ENCODE results near the gene SKP2.
"Not testable (repeated sequence)": the region's sequence is repeated elsewhere in the genome, so short reads cannot be mapped to it uniquely, and the experiment has no call there.

SKP2 gene

DNA sequence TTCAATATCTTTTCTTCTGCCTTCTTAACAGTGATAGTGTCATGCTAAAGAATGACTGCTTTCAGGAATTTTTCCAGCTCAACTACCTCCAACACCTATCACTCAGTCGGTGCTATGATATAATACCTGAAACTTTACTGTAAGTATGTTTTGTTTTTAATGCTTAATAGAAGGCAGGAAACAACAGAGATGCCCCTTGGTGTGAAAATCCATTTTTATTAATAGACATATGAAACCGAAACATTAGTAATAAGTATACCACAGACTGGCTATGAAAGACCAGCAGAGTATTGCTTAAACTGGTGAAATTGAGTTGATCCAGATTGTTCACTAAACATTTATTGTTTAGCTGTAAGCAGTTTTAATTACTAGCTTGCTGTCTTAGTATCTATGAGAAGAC, 25.2 kb downstream of the SKP2 start:
- ChIA-PET CTCF (interaction anchor here (0.7 to 1.5 kb wide), 2 partner anchors 88 to 332 kb away, joined by 5 to 12 read pairs; no protein-coding TSS in a partner anchor), POLR2A (no interaction called here)
- DNase-seq (ENCODE audit: extremely low spot score) = no peak
- no peak for TF ChIP-seq LEF1 (IDR thresholded peaks at IDR 0.05; ENCODE audit: borderline replicate concordance)
- no peak for TF ChIP-seq ELF4 (IDR thresholded peaks at IDR 0.05)

DNA sequence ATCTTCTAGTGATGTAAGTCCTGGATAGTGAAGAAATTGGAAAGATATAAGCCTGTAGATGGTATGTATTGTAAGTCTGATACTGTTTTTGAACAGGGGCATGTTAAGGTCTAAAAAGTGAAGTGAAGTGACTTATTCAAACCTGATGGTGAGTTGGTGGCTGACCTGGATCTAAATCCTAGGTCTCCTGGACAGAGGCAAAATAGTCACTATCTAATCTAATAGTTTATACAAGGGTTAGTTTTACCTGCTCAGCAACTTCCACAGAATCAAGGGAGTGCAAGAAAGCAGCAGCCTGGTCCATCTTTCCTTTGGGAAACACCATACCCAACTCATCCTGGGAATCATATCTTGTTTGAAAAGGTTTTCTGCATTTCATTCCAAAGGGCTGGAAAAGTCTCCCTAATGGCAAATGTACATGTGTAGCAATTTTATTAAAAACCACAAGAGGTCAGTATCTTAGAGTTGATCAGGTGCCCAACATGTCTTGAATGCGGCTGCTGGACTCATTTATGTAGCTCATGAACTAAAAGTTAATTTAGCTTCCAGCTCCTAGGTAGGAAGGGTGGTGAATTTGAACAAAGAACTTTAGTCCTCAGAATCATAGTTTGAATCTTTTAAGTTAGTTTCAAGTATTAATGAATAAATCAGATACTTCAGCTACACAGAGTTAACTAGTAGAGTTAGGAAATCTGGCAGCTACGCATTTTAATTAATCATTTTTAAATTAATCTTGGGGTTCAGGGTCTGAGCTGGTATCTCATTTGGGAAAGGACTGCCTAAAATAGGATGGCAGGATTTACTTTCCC, 26.0 kb downstream of the SKP2 start:
- CTCF ChIA-PET = interaction anchor here (0.8 to 1.6 kb wide), 8 partner anchors 11 to 128 kb away, joined by 3 to 11 read pairs (median 5); partner anchors contain the start of gene RANBP3L
- POLR2A ChIA-PET = no interaction called here
- TF ChIP-seq HDGF (IDR thresholded peaks at IDR 0.05; ENCODE audit: borderline replicate concordance) (no peak), FOXM1 (IDR thresholded peaks at IDR 0.05; ENCODE audit: borderline replicate concordance) (no peak), L3MBTL2 (conservative IDR thresholded peaks at IDR 0.05) (no peak), ARNT (IDR thresholded peaks at IDR 0.05) (no peak), NFRKB (IDR thresholded peaks at IDR 0.05) (no peak), SP1 (IDR thresholded peaks at IDR 0.05) (no peak), SUZ12 (IDR thresholded peaks at IDR 0.05) (no peak), ELF4 (IDR thresholded peaks at IDR 0.05) (no peak), BHLHE40 (IDR thresholded peaks at IDR 0.05; ENCODE audit: borderline replicate concordance) (no peak), TARDBP (IDR thresholded peaks at IDR 0.05) (no peak), FOXK2 (IDR thresholded peaks at IDR 0.05) (no peak)
- DNase-seq (ENCODE audit: extremely low spot score) = peak; percentile 30

DNA sequence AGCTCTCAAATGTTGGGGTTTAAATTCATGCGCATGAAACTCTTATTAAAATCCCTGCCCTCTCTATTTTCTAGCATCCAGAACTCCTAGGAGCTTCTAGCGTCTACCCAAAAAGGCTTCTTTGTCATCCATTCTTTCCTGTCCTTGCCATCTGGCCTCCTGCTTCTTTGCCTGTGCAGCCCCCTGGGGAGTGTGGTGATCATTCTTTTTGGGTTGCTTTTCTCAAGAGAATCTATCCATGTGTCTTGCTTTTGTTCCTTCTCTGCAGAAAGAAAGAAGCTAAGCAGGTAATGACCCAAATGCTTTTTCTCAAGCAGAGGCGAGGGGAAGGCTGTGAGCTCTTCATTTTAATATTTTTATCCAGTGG, 26.6 kb downstream of the SKP2 start:
- CTCF ChIA-PET = interaction anchor here (0.8 to 1.6 kb wide), 8 partner anchors 12 to 127 kb away, joined by 3 to 11 read pairs (median 5); partner anchors contain the start of gene RANBP3L
- no peak for DNase-seq (ENCODE audit: extremely low spot score)
- TF ChIP-seq, protein P1, sequence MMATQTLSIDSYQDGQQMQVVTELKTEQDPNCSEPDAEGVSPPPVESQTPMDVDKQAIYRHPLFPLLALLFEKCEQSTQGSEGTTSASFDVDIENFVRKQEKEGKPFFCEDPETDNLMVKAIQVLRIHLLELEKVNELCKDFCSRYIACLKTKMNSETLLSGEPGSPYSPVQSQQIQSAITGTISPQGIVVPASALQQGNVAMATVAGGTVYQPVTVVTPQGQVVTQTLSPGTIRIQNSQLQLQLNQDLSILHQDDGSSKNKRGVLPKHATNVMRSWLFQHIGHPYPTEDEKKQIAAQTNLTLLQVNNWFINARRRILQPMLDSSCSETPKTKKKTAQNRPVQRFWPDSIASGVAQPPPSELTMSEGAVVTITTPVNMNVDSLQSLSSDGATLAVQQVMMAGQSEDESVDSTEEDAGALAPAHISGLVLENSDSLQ (IDR thresholded peaks at IDR 0.05) = no peak
- no peak for TF ChIP-seq FOXA1 (IDR thresholded peaks at IDR 0.05)
- no peak for TF ChIP-seq CTBP1 (IDR thresholded peaks at IDR 0.05; ENCODE audit: borderline replicate concordance)
- TF ChIP-seq SUZ12 (IDR thresholded peaks at IDR 0.05) = no peak
- no peak for TF ChIP-seq TARDBP (IDR thresholded peaks at IDR 0.05)
- TF ChIP-seq L3MBTL2 (conservative IDR thresholded peaks at IDR 0.05) = no peak
- TF ChIP-seq NFRKB (IDR thresholded peaks at IDR 0.05) = no peak
- no peak for TF ChIP-seq FOXM1 (IDR thresholded peaks at IDR 0.05; ENCODE audit: borderline replicate concordance)
- TF ChIP-seq ARNT (IDR thresholded peaks at IDR 0.05) = no peak
- TF ChIP-seq SP1 (IDR thresholded peaks at IDR 0.05) = no peak
- POLR2A ChIA-PET = no interaction called here

DNA sequence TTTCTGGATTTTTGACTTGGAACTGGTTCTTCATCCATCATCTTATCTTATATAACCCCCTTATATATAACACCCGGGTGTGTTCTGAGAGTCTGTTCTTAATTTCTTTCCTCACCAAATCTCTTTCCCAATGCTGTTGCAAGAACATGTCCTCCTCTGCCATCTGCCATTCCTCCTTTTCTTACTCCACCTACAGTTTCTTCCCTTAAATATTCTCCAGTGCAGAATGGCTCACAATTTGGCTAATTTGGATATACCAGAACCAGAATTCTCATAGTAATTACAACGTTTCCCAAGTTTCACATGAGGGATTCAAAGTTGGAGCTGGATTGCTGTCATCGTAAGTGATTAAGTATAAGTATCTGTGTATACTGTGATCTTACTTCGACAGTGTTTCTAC, 28.0 kb downstream of the SKP2 start:
- TF ChIP-seq FOXK2 (IDR thresholded peaks at IDR 0.05) = no peak
- no peak for TF ChIP-seq CTBP1 (IDR thresholded peaks at IDR 0.05; ENCODE audit: borderline replicate concordance)
- no peak for TF ChIP-seq SP1 (IDR thresholded peaks at IDR 0.05)
- TF ChIP-seq ZNF384 (IDR thresholded peaks at IDR 0.05) = no peak
- TF ChIP-seq TARDBP (IDR thresholded peaks at IDR 0.05) = no peak
- no peak for TF ChIP-seq NFRKB (IDR thresholded peaks at IDR 0.05)
- no peak for TF ChIP-seq SUZ12 (IDR thresholded peaks at IDR 0.05)
- TF ChIP-seq L3MBTL2 (conservative IDR thresholded peaks at IDR 0.05) = no peak
- TF ChIP-seq, protein P1 (IDR thresholded peaks at IDR 0.05) = no peak
- no peak for TF ChIP-seq ELF4 (IDR thresholded peaks at IDR 0.05)
- no peak for TF ChIP-seq ARNT (IDR thresholded peaks at IDR 0.05)
- POLR2A ChIA-PET = no interaction called here
- no peak for DNase-seq (ENCODE audit: extremely low spot score)
- CTCF ChIA-PET = no interaction called here

DNA sequence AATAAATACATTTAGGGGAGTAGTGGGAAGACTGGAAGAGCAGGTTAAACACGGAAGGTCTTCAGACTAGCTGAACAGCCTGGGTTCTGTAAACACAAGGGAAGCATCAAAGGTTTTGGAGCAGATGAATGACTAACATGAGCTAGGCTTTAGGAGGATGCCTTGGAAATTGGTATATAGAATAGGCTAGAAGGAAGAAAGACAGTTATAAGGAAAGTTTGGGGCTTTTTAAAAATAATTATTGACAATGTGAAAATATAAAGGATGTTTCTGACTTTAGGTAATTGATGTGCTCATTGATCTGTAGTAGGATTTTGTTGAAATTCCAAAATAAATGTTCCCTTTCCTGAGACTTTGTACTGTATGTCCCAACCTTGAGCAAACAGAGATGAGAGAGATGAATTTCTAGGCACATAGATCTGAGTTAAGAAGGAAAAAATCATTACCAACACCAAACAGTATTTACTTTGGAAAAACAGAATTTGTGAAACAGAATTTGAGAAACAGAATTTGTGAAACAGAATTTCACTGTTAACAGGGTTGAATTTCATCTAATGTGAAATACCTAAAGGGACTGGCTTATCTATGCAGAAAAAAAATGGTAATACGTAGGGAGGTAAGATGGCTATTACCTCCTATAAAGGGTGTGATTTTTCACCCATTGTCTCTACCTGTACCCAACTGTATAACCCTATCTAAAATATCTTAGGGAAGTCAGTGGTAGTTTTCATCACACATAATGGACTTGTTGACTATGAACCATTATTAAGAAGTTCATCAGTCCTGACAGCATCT, 28.8 kb downstream of the SKP2 start:
- no peak for DNase-seq (ENCODE audit: extremely low spot score)
- ChIA-PET POLR2A (no interaction called here), CTCF (no interaction called here)
- TF ChIP-seq ZNF384 (IDR thresholded peaks at IDR 0.05) = no peak
- TF ChIP-seq L3MBTL2 (conservative IDR thresholded peaks at IDR 0.05) = no peak
- TF ChIP-seq SUZ12 (IDR thresholded peaks at IDR 0.05) = no peak
- TF ChIP-seq TARDBP (IDR thresholded peaks at IDR 0.05) = no peak
- TF ChIP-seq CTBP1 (IDR thresholded peaks at IDR 0.05; ENCODE audit: borderline replicate concordance) = no peak
- TF ChIP-seq LEF1 (IDR thresholded peaks at IDR 0.05; ENCODE audit: borderline replicate concordance) = no peak
- TF ChIP-seq ELF4 (IDR thresholded peaks at IDR 0.05) = no peak
- no peak for TF ChIP-seq BHLHE40 (IDR thresholded peaks at IDR 0.05; ENCODE audit: borderline replicate concordance)
- no peak for TF ChIP-seq FOXK2 (IDR thresholded peaks at IDR 0.05)
- TF ChIP-seq FOXM1 (IDR thresholded peaks at IDR 0.05; ENCODE audit: borderline replicate concordance) = no peak
- TF ChIP-seq NFRKB (IDR thresholded peaks at IDR 0.05) = no peak
- no peak for TF ChIP-seq FOXA1 (IDR thresholded peaks at IDR 0.05)

DNA sequence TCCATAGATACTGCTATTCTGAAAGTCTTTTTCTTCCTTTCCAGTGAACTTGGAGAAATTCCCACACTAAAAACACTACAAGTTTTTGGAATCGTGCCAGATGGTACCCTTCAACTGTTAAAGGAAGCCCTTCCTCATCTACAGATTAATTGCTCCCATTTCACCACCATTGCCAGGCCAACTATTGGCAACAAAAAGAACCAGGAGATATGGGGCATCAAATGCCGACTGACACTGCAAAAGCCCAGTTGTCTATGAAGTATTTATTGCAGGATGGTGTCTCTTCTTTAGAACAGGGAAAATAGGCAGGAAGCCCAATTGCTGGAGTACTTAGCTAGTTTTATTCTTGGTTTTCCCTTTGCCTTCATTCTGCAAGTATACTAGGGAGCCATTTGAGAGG, 29.9 kb downstream of the SKP2 start:
- ChIA-PET POLR2A (no interaction called here), CTCF (no interaction called here)
- no peak for DNase-seq (ENCODE audit: extremely low spot score)
- TF ChIP-seq HDGF (IDR thresholded peaks at IDR 0.05; ENCODE audit: borderline replicate concordance) = no peak
- no peak for TF ChIP-seq L3MBTL2 (conservative IDR thresholded peaks at IDR 0.05)
- TF ChIP-seq BHLHE40 (IDR thresholded peaks at IDR 0.05; ENCODE audit: borderline replicate concordance) = no peak
- no peak for TF ChIP-seq CTBP1 (IDR thresholded peaks at IDR 0.05; ENCODE audit: borderline replicate concordance)
- no peak for TF ChIP-seq FOXA1 (IDR thresholded peaks at IDR 0.05)
- TF ChIP-seq FOXK2 (IDR thresholded peaks at IDR 0.05) = no peak
- TF ChIP-seq ELF4 (IDR thresholded peaks at IDR 0.05) = no peak
- TF ChIP-seq SP1 (IDR thresholded peaks at IDR 0.05) = no peak
- no peak for TF ChIP-seq LEF1 (IDR thresholded peaks at IDR 0.05; ENCODE audit: borderline replicate concordance)
- no peak for TF ChIP-seq ZNF384 (IDR thresholded peaks at IDR 0.05)
- TF ChIP-seq TARDBP (IDR thresholded peaks at IDR 0.05) = no peak
- TF ChIP-seq SUZ12 (IDR thresholded peaks at IDR 0.05) = no peak
- TF ChIP-seq, protein P1 (IDR thresholded peaks at IDR 0.05) = no peak

DNA sequence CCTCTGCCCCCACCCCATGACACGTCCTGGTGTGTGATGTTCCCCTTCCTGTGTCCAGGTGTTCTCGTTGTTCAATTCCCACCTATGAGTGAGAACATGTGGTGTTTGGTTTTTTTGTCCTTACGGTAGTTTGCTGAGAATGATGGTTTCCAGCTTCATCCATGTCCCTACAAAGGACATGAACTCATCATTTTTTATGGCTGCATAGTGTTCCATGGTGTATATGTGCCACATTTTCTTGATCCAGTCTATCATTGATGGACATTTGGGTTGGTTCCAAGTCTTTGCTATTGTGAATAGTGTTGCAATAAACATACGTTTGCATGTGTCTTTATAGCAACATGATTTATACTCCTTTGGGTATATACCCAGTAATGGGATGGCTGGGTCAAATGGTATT, 32.5 kb downstream of the SKP2 start:
- DNase-seq (ENCODE audit: extremely low spot score); POLR2A ChIA-PET; CTCF ChIA-PET: not testable (repeated sequence)

Data from HEK293T (cell line).